ENCODE measurements around the gene ZNF516. TPM values are rescaled to one million over a fixed set of nuclear protein-coding genes. Genes with fewer than 3 reads are reported as not detected.

ZNF516 gene
- total and polyA plus RNA-seq, 10 of the 15 experiments (the other 5 are each of a cell fraction or from before 2014, with no cell fraction given), result 2.0 to 32.0 (median 8.3) TPM

DNA sequence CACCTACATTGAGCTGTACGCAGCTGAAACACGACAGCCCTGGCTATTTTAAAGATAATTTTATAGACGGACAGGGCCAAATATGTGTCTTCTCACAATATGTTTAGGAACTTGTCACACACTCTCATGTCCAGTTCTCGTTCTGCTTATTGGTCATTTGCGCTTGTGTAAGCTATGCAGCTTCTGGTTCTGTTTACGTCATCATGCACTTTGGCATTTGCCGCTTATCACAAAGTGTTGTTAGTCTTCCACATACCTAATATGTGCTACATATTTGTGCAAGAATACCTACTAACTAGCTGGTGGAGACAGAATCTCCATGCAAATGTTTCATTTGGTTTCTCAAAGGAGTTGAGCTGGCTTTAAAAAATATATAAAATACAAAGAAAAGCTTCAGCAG lies 7.5 kb upstream of the ZNF516 start:
- Histone ChIP-seq H3K9me3 (replicated peaks; ENCODE audit: control insufficient read depth, insufficient read depth, low read length) (no peaks in the 10 kb centered on the region), H3K36me3 (ENCODE audit: control insufficient read depth in 2 of 2, insufficient read depth in 2 of 2, low read length in 1 of 2) (no peaks in the 10 kb centered on the region), H3K4me2 (ENCODE audit: control insufficient read depth, insufficient read depth) (no peak overlapping the region), H3K4me3 (no peak overlapping the region), H4K20me1 (ENCODE audit: control insufficient read depth, insufficient read depth) (no peaks in the 10 kb centered on the region), H3K27me3 (replicated peaks in 1 of 2; ENCODE audit: control insufficient read depth in 2 of 2, insufficient read depth in 2 of 2, low read length in 1 of 2) (no peaks in the 10 kb centered on the region), H3K27ac (ENCODE audit: control insufficient read depth, insufficient read depth) (no peak overlapping the region), H3K9ac (ENCODE audit: control insufficient read depth, insufficient read depth, low read length) (no peak overlapping the region), H2AFZ (ENCODE audit: control insufficient read depth, low read depth, low read length) (no peak overlapping the region), H3K79me2 (ENCODE audit: control insufficient read depth, insufficient read depth, low read length) (no peaks in the 10 kb centered on the region), H3K4me1 (ENCODE audit: control insufficient read depth, insufficient read depth, low read length) (peaks cover 9% of the 10 kb centered on the region; the same call in 1 of the 2 replicates)
- ATAC-seq, result no peak
- SMC1A ChIA-PET (ENCODE audit: uncharacterized antibody, unreplicated experiment), result interaction anchor here (0.8 kb wide), 1 partner anchor 184 kb away, joined by 3 read pairs; no protein-coding TSS in a partner anchor
- no peak for FAIRE-seq
- CTCF ChIA-PET, result interaction anchor here (0.8 kb wide), 1 partner anchor 15 kb away, joined by 3 read pairs; no protein-coding TSS in a partner anchor
- no TSS peak for BruUV-seq (replicated peaks)
- no peak for DNase-seq (ENCODE audit: low read depth, low spot score)
- POLR2A ChIA-PET, result interaction anchor here (0.7 to 0.8 kb wide), 2 partner anchors 13 to 14 kb away, joined by 3 read pairs; no protein-coding TSS in a partner anchor
- RAD21 ChIA-PET (ENCODE audit: unreplicated experiment), result no interaction called here
- TF ChIP-seq EGR1 (IDR thresholded peaks at IDR 0.05; ENCODE audit: borderline replicate concordance in 1 of 2, low read depth in 2 of 2, low read length in 2 of 2) (no peak), STAT3 (IDR thresholded peaks at IDR 0.05; ENCODE audit: low read depth, low read length) (no peak), ZSCAN29 (IDR thresholded peaks at IDR 0.05) (no peak), BRCA1 (IDR thresholded peaks at IDR 0.05; ENCODE audit: low read depth, low read length) (no peak), CBFB (IDR thresholded peaks at IDR 0.05; ENCODE audit: low read depth) (no peak), TAF1 (IDR thresholded peaks at IDR 0.05; ENCODE audit: borderline replicate concordance, low read depth, low read length) (no peak), TCF12 (IDR thresholded peaks at IDR 0.05; ENCODE audit: low read depth, low read length) (no peak), BCL11A (IDR thresholded peaks at IDR 0.05; ENCODE audit: low read depth, low read length) (no peak)
- TF ChIP-seq, protein P1, sequence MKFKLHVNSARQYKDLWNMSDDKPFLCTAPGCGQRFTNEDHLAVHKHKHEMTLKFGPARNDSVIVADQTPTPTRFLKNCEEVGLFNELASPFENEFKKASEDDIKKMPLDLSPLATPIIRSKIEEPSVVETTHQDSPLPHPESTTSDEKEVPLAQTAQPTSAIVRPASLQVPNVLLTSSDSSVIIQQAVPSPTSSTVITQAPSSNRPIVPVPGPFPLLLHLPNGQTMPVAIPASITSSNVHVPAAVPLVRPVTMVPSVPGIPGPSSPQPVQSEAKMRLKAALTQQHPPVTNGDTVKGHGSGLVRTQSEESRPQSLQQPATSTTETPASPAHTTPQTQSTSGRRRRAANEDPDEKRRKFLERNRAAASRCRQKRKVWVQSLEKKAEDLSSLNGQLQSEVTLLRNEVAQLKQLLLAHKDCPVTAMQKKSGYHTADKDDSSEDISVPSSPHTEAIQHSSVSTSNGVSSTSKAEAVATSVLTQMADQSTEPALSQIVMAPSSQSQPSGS (IDR thresholded peaks at IDR 0.05; ENCODE audit: low read length), result no peak
- TF ChIP-seq, protein P2, sequence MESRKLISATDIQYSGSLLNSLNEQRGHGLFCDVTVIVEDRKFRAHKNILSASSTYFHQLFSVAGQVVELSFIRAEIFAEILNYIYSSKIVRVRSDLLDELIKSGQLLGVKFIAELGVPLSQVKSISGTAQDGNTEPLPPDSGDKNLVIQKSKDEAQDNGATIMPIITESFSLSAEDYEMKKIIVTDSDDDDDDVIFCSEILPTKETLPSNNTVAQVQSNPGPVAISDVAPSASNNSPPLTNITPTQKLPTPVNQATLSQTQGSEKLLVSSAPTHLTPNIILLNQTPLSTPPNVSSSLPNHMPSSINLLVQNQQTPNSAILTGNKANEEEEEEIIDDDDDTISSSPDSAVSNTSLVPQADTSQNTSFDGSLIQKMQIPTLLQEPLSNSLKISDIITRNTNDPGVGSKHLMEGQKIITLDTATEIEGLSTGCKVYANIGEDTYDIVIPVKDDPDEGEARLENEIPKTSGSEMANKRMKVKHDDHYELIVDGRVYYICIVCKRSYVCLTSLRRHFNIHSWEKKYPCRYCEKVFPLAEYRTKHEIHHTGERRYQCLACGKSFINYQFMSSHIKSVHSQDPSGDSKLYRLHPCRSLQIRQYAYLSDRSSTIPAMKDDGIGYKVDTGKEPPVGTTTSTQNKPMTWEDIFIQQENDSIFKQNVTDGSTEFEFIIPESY (IDR thresholded peaks at IDR 0.05), result no peak
- TF ChIP-seq, protein P3, sequence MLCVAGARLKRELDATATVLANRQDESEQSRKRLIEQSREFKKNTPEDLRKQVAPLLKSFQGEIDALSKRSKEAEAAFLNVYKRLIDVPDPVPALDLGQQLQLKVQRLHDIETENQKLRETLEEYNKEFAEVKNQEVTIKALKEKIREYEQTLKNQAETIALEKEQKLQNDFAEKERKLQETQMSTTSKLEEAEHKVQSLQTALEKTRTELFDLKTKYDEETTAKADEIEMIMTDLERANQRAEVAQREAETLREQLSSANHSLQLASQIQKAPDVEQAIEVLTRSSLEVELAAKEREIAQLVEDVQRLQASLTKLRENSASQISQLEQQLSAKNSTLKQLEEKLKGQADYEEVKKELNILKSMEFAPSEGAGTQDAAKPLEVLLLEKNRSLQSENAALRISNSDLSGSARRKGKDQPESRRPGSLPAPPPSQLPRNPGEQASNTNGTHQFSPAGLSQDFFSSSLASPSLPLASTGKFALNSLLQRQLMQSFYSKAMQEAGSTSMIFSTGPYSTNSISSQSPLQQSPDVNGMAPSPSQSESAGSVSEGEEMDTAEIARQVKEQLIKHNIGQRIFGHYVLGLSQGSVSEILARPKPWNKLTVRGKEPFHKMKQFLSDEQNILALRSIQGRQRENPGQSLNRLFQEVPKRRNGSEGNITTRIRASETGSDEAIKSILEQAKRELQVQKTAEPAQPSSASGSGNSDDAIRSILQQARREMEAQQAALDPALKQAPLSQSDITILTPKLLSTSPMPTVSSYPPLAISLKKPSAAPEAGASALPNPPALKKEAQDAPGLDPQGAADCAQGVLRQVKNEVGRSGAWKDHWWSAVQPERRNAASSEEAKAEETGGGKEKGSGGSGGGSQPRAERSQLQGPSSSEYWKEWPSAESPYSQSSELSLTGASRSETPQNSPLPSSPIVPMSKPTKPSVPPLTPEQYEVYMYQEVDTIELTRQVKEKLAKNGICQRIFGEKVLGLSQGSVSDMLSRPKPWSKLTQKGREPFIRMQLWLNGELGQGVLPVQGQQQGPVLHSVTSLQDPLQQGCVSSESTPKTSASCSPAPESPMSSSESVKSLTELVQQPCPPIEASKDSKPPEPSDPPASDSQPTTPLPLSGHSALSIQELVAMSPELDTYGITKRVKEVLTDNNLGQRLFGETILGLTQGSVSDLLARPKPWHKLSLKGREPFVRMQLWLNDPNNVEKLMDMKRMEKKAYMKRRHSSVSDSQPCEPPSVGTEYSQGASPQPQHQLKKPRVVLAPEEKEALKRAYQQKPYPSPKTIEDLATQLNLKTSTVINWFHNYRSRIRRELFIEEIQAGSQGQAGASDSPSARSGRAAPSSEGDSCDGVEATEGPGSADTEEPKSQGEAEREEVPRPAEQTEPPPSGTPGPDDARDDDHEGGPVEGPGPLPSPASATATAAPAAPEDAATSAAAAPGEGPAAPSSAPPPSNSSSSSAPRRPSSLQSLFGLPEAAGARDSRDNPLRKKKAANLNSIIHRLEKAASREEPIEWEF (IDR thresholded peaks at IDR 0.05; ENCODE audit: insufficient replicate concordance, low read depth, low read length), result no peak
- TF ChIP-seq, protein P4, sequence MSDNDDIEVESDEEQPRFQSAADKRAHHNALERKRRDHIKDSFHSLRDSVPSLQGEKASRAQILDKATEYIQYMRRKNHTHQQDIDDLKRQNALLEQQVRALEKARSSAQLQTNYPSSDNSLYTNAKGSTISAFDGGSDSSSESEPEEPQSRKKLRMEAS (IDR thresholded peaks at IDR 0.05; ENCODE audit: low read depth, low read length), result no peak
- WGBS (ENCODE audit: insufficient coverage, insufficient replicate concordance, low lambda C conversion rate, missing lambda C conversion rate), result 77% methylated on average over 7 of the region's 7 CpGs
- in situ Hi-C loops (cut with MboI), result no loop called here
- intact Hi-C loops (cut with micrococcal nuclease; ENCODE audit: unreplicated experiment), result no loop called here

Measured in GM12878 (cell line).